DLD1 (cell line): Measurements from ENCODE around the gene MMP24.

Experiments used
- in situ Hi-C: cut with HindIII; loops from 2 replicates; pipeline ENCODE4 v1.10.0; 2017; ENCODE audit warnings: low sequenced_read_pairs

The MMP24 gene

DNA sequence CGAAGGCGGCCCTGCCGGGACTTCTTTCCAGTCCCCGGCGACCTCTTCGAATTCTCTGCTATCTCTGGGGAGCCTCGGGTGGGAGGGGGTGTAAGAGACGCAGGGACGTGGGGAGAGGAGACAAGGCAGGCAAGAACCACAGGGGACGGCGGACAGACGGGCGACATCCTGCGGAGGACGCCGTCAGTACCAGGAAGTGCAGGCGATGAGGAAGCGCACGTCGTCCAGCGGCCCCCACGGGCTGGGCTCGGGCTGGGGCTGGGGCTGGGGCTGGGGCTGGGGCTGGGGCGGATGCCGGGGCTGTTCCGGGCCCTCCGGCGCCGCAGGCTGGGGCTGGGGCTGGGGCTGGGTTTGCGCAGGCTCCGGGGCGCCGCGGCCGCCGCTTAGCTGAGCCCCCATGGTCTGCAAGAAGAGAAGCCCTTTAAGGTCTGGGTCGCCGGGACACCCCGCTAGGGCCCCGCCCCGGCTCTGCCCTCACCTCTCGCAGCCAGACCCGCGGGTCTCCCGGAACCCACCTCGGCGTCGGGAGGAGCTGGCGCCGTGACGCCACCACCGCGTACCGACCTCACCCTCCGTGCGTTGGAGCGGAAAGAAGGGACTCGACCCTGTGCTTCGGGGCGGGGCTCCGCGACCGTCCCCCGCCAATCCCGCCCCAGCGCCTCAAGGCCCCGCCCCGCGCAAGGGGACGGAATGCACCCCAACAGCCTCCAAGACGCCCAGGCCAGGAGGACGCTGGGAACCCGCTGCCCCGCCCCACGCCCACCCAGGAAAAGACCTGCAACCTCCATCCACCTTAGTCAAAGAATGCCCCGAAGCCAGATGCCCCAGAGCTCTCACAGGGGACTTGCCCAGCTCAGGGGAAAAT lies 51.3 kb downstream of the MMP24 start, which contains the start of gene MMP24OS:
TSS of gene MMP24OS (minus strand) at position 592 of the 865 bp plus-strand sequence. CDS start at position 399, 193 bp downstream.
- in situ Hi-C loops, result no loop called here

DNA sequence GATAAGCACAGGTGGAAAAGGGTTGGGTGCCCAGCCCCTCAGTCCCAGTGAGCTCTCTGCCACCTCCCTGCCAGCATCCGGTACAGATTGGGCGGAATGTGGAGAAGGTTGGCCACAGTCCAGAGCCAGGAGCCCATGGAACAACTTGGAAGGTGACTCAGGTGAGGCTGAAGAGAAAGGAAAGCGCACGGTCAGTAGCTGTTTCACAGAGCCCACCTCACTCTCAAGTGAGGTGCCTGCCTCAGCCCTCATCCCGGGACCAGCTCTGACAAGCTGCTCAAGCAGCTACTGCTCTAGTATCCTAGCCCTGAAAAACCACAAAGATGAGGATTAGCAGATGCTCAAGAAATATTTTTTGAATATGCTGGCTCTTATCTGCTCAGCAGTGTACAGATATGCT lies 52.5 kb downstream of the MMP24 start:
- in situ Hi-C loops, result no loop called here

DNA sequence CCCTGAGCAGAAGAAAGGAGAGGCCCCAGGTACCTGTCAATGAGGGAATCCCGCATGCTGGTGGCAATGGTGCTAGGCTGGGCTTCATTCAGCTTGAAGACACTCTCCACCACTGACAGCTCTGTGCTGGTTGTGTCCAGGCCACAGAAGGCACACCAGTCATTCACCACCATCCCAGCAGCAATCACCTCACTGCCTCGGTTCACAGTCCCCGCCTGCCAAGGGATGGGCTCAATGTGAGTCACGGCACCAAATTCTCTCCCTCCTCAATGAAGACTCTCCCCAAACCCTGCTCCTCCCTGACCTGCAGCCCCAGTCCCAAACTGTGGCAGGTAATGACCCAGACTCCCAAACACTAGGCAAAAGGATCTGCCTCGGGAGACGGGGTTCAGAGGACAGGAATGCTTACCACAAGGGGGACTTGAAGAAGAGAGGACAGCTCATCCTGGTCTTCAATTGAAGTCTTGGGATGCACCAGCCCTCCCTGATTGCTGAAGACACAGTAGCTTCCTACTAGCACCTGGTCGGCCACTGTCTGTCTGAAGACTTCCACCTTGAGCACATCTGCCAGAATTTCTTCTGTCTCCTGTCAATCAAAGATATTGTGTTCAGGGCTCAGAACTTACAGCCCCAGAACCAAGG lies 53.2 kb downstream of the MMP24 start:
- in situ Hi-C loops, result no loop called here

- in situ Hi-C loops, result no loop called here
These were observed 54.0 kb downstream of the MMP24 start for GRCh38 chr20:35280523-35280922.

DNA sequence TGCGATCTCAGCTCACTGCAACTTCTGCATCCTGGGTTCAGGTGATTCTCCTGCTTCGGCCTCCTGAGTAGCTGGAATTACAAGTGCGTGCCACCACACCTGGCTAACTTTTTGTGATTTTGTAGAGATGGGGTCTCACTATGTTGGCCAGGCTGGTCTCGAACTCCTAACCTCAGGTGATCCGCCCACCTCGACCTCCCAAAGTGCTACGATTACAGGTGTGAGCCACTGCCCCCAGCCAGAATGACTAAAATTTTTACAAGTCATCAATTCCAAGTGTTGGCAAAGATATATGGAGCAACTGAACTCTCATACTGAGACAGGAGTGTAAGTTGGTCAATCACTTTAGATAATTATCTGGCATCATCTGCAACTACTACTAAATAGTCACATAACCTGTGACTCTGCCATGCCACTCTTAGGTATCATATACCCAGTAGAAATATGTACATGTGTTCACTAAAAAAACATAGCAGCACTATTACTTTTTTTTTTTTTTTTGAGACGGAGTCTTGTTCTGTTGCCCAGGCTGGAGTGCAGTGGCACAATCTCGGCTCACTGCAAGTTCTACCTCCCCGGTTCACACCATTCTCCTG lies 55.1 kb downstream of the MMP24 start:
- in situ Hi-C loops, result no loop called here

GRCh38 chr20:35283441-35284266 lies 57.2 kb downstream of the MMP24 start:
- in situ Hi-C loops, result no loop called here

- in situ Hi-C loops, result no loop called here
These were observed 57.9 kb downstream of the MMP24 start, which contains the start of gene EIF6 for GRCh38 chr20:35284267-35284991. Gene EIF6, minus strand, starts transcription at chr20:35284772. Its CDS starts 285 bp downstream, at chr20:35284487.

- in situ Hi-C loops, result no loop called here
These were observed 58.7 kb downstream of the MMP24 start for GRCh38 chr20:35284992-35285805.

DNA sequence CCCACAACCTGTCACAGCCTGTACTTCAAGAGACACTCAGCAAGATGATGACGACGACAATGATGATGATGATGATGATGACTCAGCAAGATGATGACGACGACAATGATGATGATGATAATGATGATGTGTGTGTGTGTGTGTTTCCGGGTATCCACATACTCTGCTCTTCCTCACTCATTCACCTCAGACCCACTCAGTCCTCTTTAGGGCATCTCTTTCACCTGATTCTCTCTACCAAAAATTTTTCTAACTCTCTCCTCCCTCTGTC lies 59.3 kb downstream of the MMP24 start:
- in situ Hi-C loops, result no loop called here

GRCh38 chr20:35286077-35286898 lies 59.8 kb downstream of the MMP24 start:
- in situ Hi-C loops, result no loop called here

GRCh38 chr20:35286899-35287508 lies 60.5 kb downstream of the MMP24 start:
- in situ Hi-C loops, result no loop called here

DNA sequence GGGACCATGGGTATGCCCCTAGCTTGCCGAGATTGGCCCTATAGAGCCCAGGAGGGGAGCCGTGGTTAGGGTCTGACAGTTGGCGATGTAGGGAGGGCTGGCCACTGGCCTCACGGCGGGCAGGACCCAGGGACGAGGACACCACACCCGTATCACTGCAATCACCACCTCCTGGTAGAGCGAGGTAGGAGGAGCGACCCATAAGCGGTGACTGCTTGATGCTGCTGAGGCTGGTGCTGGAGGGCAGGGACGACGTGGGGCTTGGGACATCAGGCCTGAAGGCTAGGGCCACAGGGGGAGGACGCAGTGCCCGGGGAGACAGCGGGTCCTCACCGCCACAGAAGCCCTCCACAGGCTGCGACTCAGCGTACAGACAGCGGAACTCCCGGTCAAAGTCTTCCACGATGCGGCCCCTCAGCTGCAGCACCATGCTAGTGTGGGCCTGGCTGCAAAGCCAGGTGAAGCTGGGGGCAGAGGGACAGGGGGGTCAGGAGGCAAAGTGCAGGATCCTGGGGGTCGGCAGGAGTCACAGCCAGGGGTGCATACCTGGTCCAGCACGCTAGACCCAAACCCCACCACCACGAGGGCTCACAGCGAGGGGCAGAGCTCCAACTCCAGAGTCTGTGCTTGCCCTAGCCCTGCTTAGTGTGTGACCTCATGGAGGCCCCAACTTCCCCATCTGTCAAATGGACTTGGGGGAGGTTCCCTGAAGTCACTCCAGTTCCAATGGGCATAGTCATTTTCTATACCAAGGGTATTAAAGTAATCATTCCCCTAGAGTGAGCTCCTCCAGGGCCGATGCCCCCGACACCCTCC lies 61.2 kb downstream of the MMP24 start:
- in situ Hi-C loops, result no loop called here

DNA sequence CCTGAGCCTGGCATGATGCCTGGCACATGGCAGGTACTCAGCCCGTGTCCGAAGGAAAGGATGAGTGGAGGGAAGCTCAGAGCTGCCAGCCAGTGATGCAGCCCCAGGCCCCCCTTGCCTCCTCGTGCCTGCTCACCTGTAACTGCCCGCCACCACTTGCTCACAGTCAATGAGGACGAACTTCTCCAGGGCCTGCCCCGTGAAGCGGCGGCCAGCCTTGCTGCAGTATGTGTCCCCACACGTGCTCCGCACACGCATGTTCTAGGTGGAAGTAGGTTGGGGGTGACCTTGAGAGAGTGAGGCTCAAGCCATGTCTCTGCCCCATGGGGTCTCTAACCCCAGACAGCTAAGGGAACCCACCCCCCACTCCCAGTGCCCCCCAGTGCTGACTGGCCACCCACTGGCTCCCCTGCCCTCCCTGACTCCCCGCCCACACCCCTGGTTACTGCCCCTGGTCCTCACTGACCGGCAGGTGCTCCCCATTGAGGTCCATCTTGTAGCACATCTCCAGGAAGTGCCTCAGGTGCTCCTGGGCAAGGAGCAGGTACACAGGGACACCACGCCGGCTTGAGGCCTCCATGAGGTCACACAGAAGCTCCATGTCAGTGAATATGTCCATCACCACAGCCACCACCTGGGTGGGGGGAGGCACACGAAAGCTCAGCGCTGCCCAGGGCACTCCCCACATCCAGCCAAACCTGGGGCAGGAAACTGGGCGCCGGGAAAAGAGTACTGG lies 62.0 kb downstream of the MMP24 start:
- in situ Hi-C loops, result no loop called here

DNA sequence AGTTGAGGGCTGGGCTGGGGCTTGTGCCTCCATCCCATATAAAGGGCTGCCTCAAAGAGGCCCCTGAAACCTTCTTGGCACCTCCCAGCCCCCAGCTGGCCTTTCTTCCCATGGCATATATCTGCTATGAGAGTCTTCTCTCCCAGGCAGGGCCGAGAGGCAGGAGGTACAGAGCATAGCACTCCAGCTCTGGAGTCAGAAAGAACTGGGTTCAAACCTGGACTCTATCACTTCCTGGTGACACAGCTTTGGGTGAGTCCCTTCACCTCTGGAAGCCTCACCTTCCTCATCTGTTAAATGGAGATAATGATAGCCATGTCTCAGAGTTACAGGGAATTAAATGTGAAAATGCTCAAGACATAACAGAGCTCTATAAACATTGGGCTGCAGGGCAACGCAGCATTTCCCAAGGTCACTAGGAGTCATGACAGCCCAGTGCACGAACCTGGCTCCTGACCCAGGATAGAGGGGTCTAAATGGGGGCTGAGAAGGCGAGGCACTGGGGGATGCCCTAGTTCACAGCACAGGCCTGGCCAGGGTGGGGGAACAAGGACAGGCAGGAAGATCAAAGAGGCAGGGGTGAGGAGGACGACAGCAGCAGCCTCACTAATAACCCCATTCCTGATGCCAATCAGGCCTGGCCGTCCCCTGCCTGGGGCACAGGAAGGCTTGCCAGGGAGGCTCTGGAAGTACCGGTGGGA lies 63.8 kb downstream of the MMP24 start:
- in situ Hi-C loops, result no loop called here

- in situ Hi-C loops, result no loop called here
These were observed 64.5 kb downstream of the MMP24 start for GRCh38 chr20:35290887-35291417.
